ENCODE measurements around the gene CDH23.
"Not testable (repeated sequence)": the region's sequence is repeated elsewhere in the genome, so short reads cannot be mapped to it uniquely, and the experiment has no call there.

Gene CDH23

GRCh38 chr10:71396711-71397295 lies at the start of gene CDH23:
CDH23 (plus strand) TSS chr10:71396920; CDS start chr10:71439832, 42,912 bp downstream.
- peak; percentile 18 for DNase-seq

- no peak for DNase-seq
Observed at GRCh38 chr10:71347587-71348395, 48.9 kb upstream of the CDH23 start.

- no peak for DNase-seq
Observed at GRCh38 chr10:71348850-71349249, 47.9 kb upstream of the CDH23 start.

- no peak for DNase-seq
Observed at GRCh38 chr10:71349406-71349805, 47.3 kb upstream of the CDH23 start.

- DNase-seq = no peak
Observed at GRCh38 chr10:71351087-71351486, 45.6 kb upstream of the CDH23 start.

- DNase-seq = no peak
Observed at GRCh38 chr10:71351628-71352319, 44.9 kb upstream of the CDH23 start.

GRCh38 chr10:71353639-71354038 lies 43.1 kb upstream of the CDH23 start:
- DNase-seq = no peak

- DNase-seq = no peak
Observed at GRCh38 chr10:71354776-71355175, 41.9 kb upstream of the CDH23 start.

- no peak for DNase-seq
Observed at GRCh38 chr10:71355886-71356285, 40.8 kb upstream of the CDH23 start.

- DNase-seq = no peak
Observed at GRCh38 chr10:71357792-71358265, 38.9 kb upstream of the CDH23 start.

- DNase-seq = no peak
Observed at GRCh38 chr10:71358277-71358676, 38.4 kb upstream of the CDH23 start.

- DNase-seq = not testable (repeated sequence)
Observed at GRCh38 chr10:71358906-71359305, 37.8 kb upstream of the CDH23 start.

- DNase-seq = no peak
Observed at GRCh38 chr10:71359364-71360046, 37.2 kb upstream of the CDH23 start.

- DNase-seq = no peak
Observed at GRCh38 chr10:71360735-71361134, 36.0 kb upstream of the CDH23 start.

GRCh38 chr10:71361581-71361980 lies 35.1 kb upstream of the CDH23 start:
- no peak for DNase-seq

- no peak for DNase-seq
Observed at GRCh38 chr10:71362141-71362540, 34.6 kb upstream of the CDH23 start.

- no peak for DNase-seq
Observed at GRCh38 chr10:71363936-71364335, 32.8 kb upstream of the CDH23 start.

GRCh38 chr10:71365366-71365765 lies 31.4 kb upstream of the CDH23 start:
- no peak for DNase-seq

- no peak for DNase-seq
Observed at GRCh38 chr10:71366690-71367089, 30.0 kb upstream of the CDH23 start.

- DNase-seq = no peak
Observed at GRCh38 chr10:71367271-71367670, 29.4 kb upstream of the CDH23 start.

- DNase-seq = no peak
Observed at GRCh38 chr10:71368176-71368575, 28.5 kb upstream of the CDH23 start.

GRCh38 chr10:71368643-71369042 lies 28.1 kb upstream of the CDH23 start:
- DNase-seq = no peak

GRCh38 chr10:71369602-71370001 lies 27.1 kb upstream of the CDH23 start:
- no peak for DNase-seq

Data from NCI-H2227 treated with DMSO at 0.1 percent for 48 hours (cell line).